Ovary (tissue), 9 donors: ENCODE results near the gene POC1B. TPM values are rescaled to one million over a fixed set of nuclear protein-coding genes. Genes with fewer than 3 reads are reported as not detected.
"Not testable (repeated sequence)": the region's sequence is repeated elsewhere in the genome, so short reads cannot be mapped to it uniquely, and the experiment has no call there.

Experiments used
- DNase-seq, 5 donors: peaks; one replicate each; pipeline ENCODE4 v3.0.0-alpha.2; 2019 to 2020
- H3K27ac ChIP-seq, 2 donors: fragments of 200-600 bp; one replicate each; pipeline versions ENCODE4 v1.5.1 to v1.8.0; 2019 to 2022
- H3K27me3 ChIP-seq: fragments of 200-600 bp; one replicate; pipeline ENCODE4 v1.8.0; 2022
- H3K36me3 ChIP-seq: fragments of 200-600 bp; sonication (generic); one replicate; pipeline ENCODE4 v1.5.1; 2019
- H3K4me1 ChIP-seq: one replicate; pipeline ENCODE4 v1.8.1; 2013; ENCODE audit warnings: mild to moderate bottlenecking, moderate library complexity; ENCODE audit not compliant: insufficient read depth
- H3K4me3 ChIP-seq: fragments of 200-600 bp; sonication (generic); one replicate; pipeline ENCODE4 v1.5.1; 2017
- H3K9me3 ChIP-seq, 2 donors: fragments of 200-600 bp in 1 of 2; sonication (generic) in 1 of 2; one replicate each; pipeline versions ENCODE4 v1.5.1 to v1.8.1; 2013 to 2019; ENCODE audit warnings: mild to moderate bottlenecking in 1 of 2, moderate library complexity in 1 of 2
- CTCF ChIP-seq, 3 donors: fragments of 450-650 bp in 2 of 3; fragments of 200-600 bp in 1 of 3; IDR thresholded peaks; one replicate each; pipeline versions ENCODE4 v1.5.1 to v1.8.0; 2016 to 2022; ENCODE audit warnings: antibody characterized with exemption in 3 of 3, mild to moderate bottlenecking in 1 of 3
- EP300 ChIP-seq: sonication (generic); formaldehyde crosslinking; IDR thresholded peaks from one replicate; pipeline ENCODE4 v1.6.1; 2017; ENCODE audit warnings: antibody characterized with exemption
- POLR2A ChIP-seq: fragments of 450-650 bp; IDR thresholded peaks from one replicate; pipeline ENCODE4 v1.6.1; 2017; ENCODE audit warnings: antibody characterized with exemption, mild to moderate bottlenecking, moderate library complexity
- WGBS, 3 donors: extraction: QIAGEN DNeasy Blood & Tissue Kit in 1 of 3; methylation state at CpG; one replicate each; pipeline versions ENCODE4 v1.1.5 to v1.1.7; 2013 to 2017; 5-methylcytosine and 5-hydroxymethylcytosine counted together
- intact Hi-C, 4 donors: fragments of 100-400 bp; cut with DNase I; formaldehyde crosslinking; loops; one replicate each; pipeline versions ENCODE4 v1.11.0 to v1.15.1; 2022 to 2023
- polyA plus RNA-seq, 2 donors: library from polyadenylated mRNA; stranded (reverse); fragments of 200-250 nt in 1 of 2; fragments of 350-450 nt in 1 of 2; fragmentation: Illumina TruSeq in 1 of 2; extraction: RNeasy Lipid Tissue Mini Kit (QIAGEN cat#74804) in 1 of 2; gene quantifications; one replicate each; pipeline ENCODE4 v1.2.3, GENCODE V29; 2013 to 2014
- total RNA-seq, 7 donors: library from RNA; depleted of rRNA in 2 of 7; stranded (reverse); fragments of >200 nt in 2 of 7; fragmentation: NEBNext Ultra II Directional in 3 of 7; extraction: Animal tissue kit (Norgen Biotek cat#: 25700) in 3 of 7; gene quantifications; one replicate each; pipeline versions ENCODE4 v1.1.0 to v1.2.4, GENCODE V29; 2016 to 2023
- donor health status: DM: no; HTN: no; CAD: no; lungs with moderate emphysema.
- donor health status: DM: no; HTN: no; CAD: no.
- donor health status: Bipolar disorder and iron deficiency.
- donor health status: DM: yes; HTN: yes; CAD: no.
- donor health status: DM: no; HTN: no; CAD: no.
- donor health status: DM: yes; HTN: yes; CAD: no.

POC1B gene
- total and polyA plus RNA-seq, 9 donors = 8.5 to 29.2 (median 13.8) TPM

- 75 to 82% (median 80%) methylated on average over 1 of the region's 1 CpG for WGBS, 3 donors
- H3K4me1 ChIP-seq = peaks cover 2% of the 10 kb centered on the region
- no peak overlapping the region for H3K4me3 ChIP-seq
- no peaks in the 10 kb centered on the region for H3K9me3 ChIP-seq
- DNase-seq = no peak
- TF ChIP-seq POLR2A = no peak
- TF ChIP-seq EP300 = no peak
- no peak for TF ChIP-seq CTCF (IDR thresholded peaks at IDR 0.05)
- no peaks in the 10 kb centered on the region for H3K27me3 ChIP-seq
- no peaks in the 10 kb centered on the region for H3K36me3 ChIP-seq
- H3K27ac ChIP-seq = no peak overlapping the region
- intact Hi-C loops = loop anchor here in 2 of 4 donors (10.0 kb wide), 2 partner anchors 123 to 413 kb away; no protein-coding TSS in a partner anchor
These were observed 57.8 kb downstream of the POC1B start for GRCh38 chr12:89468017-89468416.

GRCh38 chr12:89464974-89465592 is 60.8 kb downstream of the POC1B start:
- TF ChIP-seq POLR2A (no peak), EP300 (no peak), CTCF (IDR thresholded peaks at IDR 0.05) (no peak)
- 48 to 73% (median 54%) methylated on average over 4 of the region's 4 CpGs for whole genome bisulfite sequencing, 3 donors
- Histone ChIP-seq H3K36me3 (no peaks in the 10 kb centered on the region), H3K4me3 (no peak overlapping the region), H3K9me3 (no peaks in the 10 kb centered on the region), H3K27me3 (no peaks in the 10 kb centered on the region), H3K4me1 (peaks cover 2% of the 10 kb centered on the region), H3K27ac (no peak overlapping the region)
- intact Hi-C loops = loop anchor here in 3 of 4 donors (5.0 to 10.0 kb wide), 4 partner anchors 120 to 448 kb away; no protein-coding TSS in a partner anchor
- DNase-seq = no peak

GRCh38 chr12:89461649-89462612 is 63.9 kb downstream of the POC1B start:
- peak; percentile 24 to 71 (median 31) for TF ChIP-seq CTCF (IDR thresholded peaks at IDR 0.05)
- TF ChIP-seq POLR2A = no peak
- no peak for TF ChIP-seq EP300
- no peaks in the 10 kb centered on the region for H3K9me3 ChIP-seq
- intact Hi-C loops = loop anchor here in 3 of 4 donors (5.0 to 10.0 kb wide), 4 partner anchors 117 to 445 kb away; no protein-coding TSS in a partner anchor
- H3K4me3 ChIP-seq = no peak overlapping the region
- WGBS, 3 donors = 25 to 29% (median 26%) methylated on average over 6 of the region's 6 CpGs
- H3K27ac ChIP-seq = no peak overlapping the region
- peaks cover 2% of the 10 kb centered on the region for H3K4me1 ChIP-seq
- H3K36me3 ChIP-seq = no peaks in the 10 kb centered on the region
- DNase-seq = no peak
- H3K27me3 ChIP-seq = no peaks in the 10 kb centered on the region

- DNase-seq = no peak
- no peaks in the 10 kb centered on the region for H3K27me3 ChIP-seq
- H3K9me3 ChIP-seq = no peaks in the 10 kb centered on the region
- intact Hi-C loops = loop anchor here in 3 of 4 donors (5.0 to 10.0 kb wide), 4 partner anchors 116 to 444 kb away; no protein-coding TSS in a partner anchor
- H3K27ac ChIP-seq = no peak overlapping the region
- WGBS, 3 donors = 44 to 58% (median 46%) methylated on average over 4 of the region's 4 CpGs
- no peaks in the 10 kb centered on the region for H3K36me3 ChIP-seq
- no peak overlapping the region for H3K4me3 ChIP-seq
- peaks cover 2% of the 10 kb centered on the region for H3K4me1 ChIP-seq
- TF ChIP-seq POLR2A (no peak), EP300 (no peak), CTCF (IDR thresholded peaks at IDR 0.05) (no peak)
These were observed 64.7 kb downstream of the POC1B start for GRCh38 chr12:89461190-89461589.

GRCh38 chr12:89459279-89459678 is 66.6 kb downstream of the POC1B start:
- DNase-seq, H3K4me1 ChIP-seq, H3K36me3 ChIP-seq, H3K27ac ChIP-seq, H3K9me3 ChIP-seq, H3K27me3 ChIP-seq, H3K4me3 ChIP-seq: not testable (repeated sequence)
- 55 to 69% (median 60%) methylated on average over 4 of the region's 4 CpGs for WGBS, 3 donors
- intact Hi-C loops = loop anchor here in 2 of 4 donors (10.0 kb wide), 3 partner anchors 434 to 1386 kb away; no protein-coding TSS in a partner anchor
